GM12878 (cell line): ENCODE results near the gene CNN2. TPM values are rescaled to one million over a fixed set of nuclear protein-coding genes. Genes with fewer than 3 reads are reported as not detected.
A peak's percentile ranks its signal among the peaks of the same experiment; 100 is the strongest.

Experiments used
- ATAC-seq: fragments of 200-7000 bp; cut with Tn5 transposase; 3 replicates; pipeline ENCODE4 v1.9.1; 2020; ENCODE audit warnings: mild to moderate bottlenecking, moderate library complexity
- BruUV-seq: library from RNA; stranded (reverse); fragments of 400-500 nt; replicated peaks from 2 replicates; lab custom pipeline; 2021; lab: Mats Ljungman, UMichigan
- CTCF ChIA-PET: fragments of 300-600 bp; sonication (Branson Sonifier 250); formaldehyde crosslinking; extraction: SDS; loops from one replicate; lab custom pipeline; 2021; ENCODE audit warnings: inconsistent platforms; lab: Yijun Ruan, JAX
- POLR2A ChIA-PET: fragments of 350-600 bp; formaldehyde crosslinking; extraction: SDS; loops from one replicate; lab custom pipeline; 2021; ENCODE audit warnings: inconsistent platforms; lab: Charles Lee
- RAD21 ChIA-PET: fragments of 300-600 bp; sonication (Branson Sonifier 250); formaldehyde crosslinking; loops from one replicate; lab custom pipeline; 2023; ENCODE audit warnings: antibody characterized with exemption; ENCODE audit not compliant: unreplicated experiment; lab: Charles Lee
- SMC1A ChIA-PET: fragments of 300-600 bp; sonication (Branson Sonifier 250); formaldehyde crosslinking; loops from one replicate; lab custom pipeline; 2023; ENCODE audit not compliant: unreplicated experiment, uncharacterized antibody; lab: Charles Lee
- DNase-seq: peaks from one replicate; pipeline ENCODE4 v3.0.0-alpha.2; 2011; ENCODE audit warnings: low read depth, low spot score
- FAIRE-seq: peaks from 3 replicates; lab custom pipeline; 2011; peaks lifted over from hg19 to GRCh38; lab: Jason Lieb, UNC
- H2AFZ ChIP-seq: 2 replicates; pipeline ENCODE4 v1.6.0; 2011; ENCODE audit warnings: low read depth, low read length, control low read depth; ENCODE audit not compliant: control insufficient read depth
- H3K27ac ChIP-seq: 2 replicates; pipeline ENCODE4 v1.5.1; 2011; ENCODE audit warnings: control low read depth; ENCODE audit not compliant: control insufficient read depth, insufficient read depth
- H3K27me3 ChIP-seq, 2 experiments: replicated peaks in 1 of 2; 2 replicates each; pipeline versions ENCODE4 v1.6.0 to v1.6.1; 2011; ENCODE audit warnings: low read length in 1 of 2; ENCODE audit not compliant: control insufficient read depth in 2 of 2, insufficient read depth in 2 of 2
- H3K36me3 ChIP-seq, 2 experiments: 2 replicates each; pipeline ENCODE4 v1.5.1; 2011; ENCODE audit warnings: low read length in 1 of 2; ENCODE audit not compliant: control insufficient read depth in 2 of 2, insufficient read depth in 2 of 2
- H3K4me1 ChIP-seq: 2 replicates; pipeline ENCODE4 v1.6.1; 2011; ENCODE audit warnings: mild to moderate bottlenecking, low read length, moderate library complexity, mixed read lengths; ENCODE audit not compliant: control insufficient read depth, insufficient read depth
- H3K4me2 ChIP-seq: 2 replicates; pipeline ENCODE4 v1.6.0; 2011; ENCODE audit warnings: control low read depth; ENCODE audit not compliant: control insufficient read depth, insufficient read depth
- H3K4me3 ChIP-seq: fragments of 200-600 bp; sonication (generic); 2 replicates; pipeline ENCODE4 v1.5.1; 2016
- H3K79me2 ChIP-seq: 2 replicates; pipeline ENCODE4 v1.6.0; 2011; ENCODE audit warnings: low read length; ENCODE audit not compliant: control insufficient read depth, insufficient read depth
- H3K9ac ChIP-seq: 2 replicates; pipeline ENCODE4 v1.8.0; 2011; ENCODE audit warnings: low read length, control low read depth, mixed read lengths; ENCODE audit not compliant: control insufficient read depth, insufficient read depth
- H3K9me3 ChIP-seq: replicated peaks from 3 replicates; pipeline ENCODE4 v1.5.1; 2011; ENCODE audit warnings: mild to moderate bottlenecking, low read length; ENCODE audit not compliant: control insufficient read depth, insufficient read depth
- H4K20me1 ChIP-seq: 2 replicates; pipeline ENCODE4 v1.6.0; 2011; ENCODE audit not compliant: control insufficient read depth, insufficient read depth
- ATF7 ChIP-seq: fragments of 450-650 bp; IDR thresholded peaks from 2 replicates; pipeline ENCODE4 v1.6.1; 2016; ENCODE audit warnings: low read depth, mild to moderate bottlenecking
- BACH1 ChIP-seq: fragments of 450-650 bp; IDR thresholded peaks from 2 replicates; pipeline ENCODE4 v1.6.1; 2017; ENCODE audit warnings: mild to moderate bottlenecking, borderline replicate concordance
- CREM ChIP-seq: IDR thresholded peaks from 2 replicates; pipeline ENCODE4 v1.6.1; 2014; ENCODE audit warnings: antibody characterized with exemption, low read depth
- ELK1 ChIP-seq: IDR thresholded peaks from 2 replicates; pipeline ENCODE4 v1.6.1; 2012; ENCODE audit warnings: low read depth, low read length, improper control_type of control experiment
- ETV6 ChIP-seq, 2 experiments: fragments of 450-650 bp in 1 of 2; IDR thresholded peaks in 1 of 2; conservative IDR thresholded peaks in 1 of 2; 2 replicates each; pipeline ENCODE4 v1.6.1; 2014; ENCODE audit warnings: antibody characterized with exemption in 1 of 2, borderline replicate concordance in 1 of 2, low read depth in 1 of 2, mild to moderate bottlenecking in 1 of 2, moderate library complexity in 1 of 2
- FOXM1 ChIP-seq: IDR thresholded peaks from 2 replicates; pipeline ENCODE4 v1.6.1; 2012; ENCODE audit warnings: low read depth, mild to moderate bottlenecking, inconsistent platforms, low read length, moderate library complexity
- GABPA ChIP-seq: IDR thresholded peaks from 2 replicates; pipeline ENCODE4 v1.6.1; 2014; ENCODE audit warnings: antibody characterized with exemption, low read depth, mild to moderate bottlenecking, inconsistent platforms
- MEF2A ChIP-seq: IDR thresholded peaks from 2 replicates; pipeline ENCODE4 v1.6.1; 2011; ENCODE audit warnings: low read depth, mild to moderate bottlenecking, low read length, moderate library complexity; ENCODE audit not compliant: insufficient read depth
- MTA3 ChIP-seq: IDR thresholded peaks from 2 replicates; pipeline ENCODE4 v1.6.1; 2012; ENCODE audit warnings: low read length, inconsistent platforms, borderline replicate concordance
- NR2C2 ChIP-seq: IDR thresholded peaks from 2 replicates; pipeline ENCODE4 v1.6.1; 2011; ENCODE audit warnings: borderline replicate concordance, low read depth; ENCODE audit not compliant: control insufficient read depth, insufficient read length
- NRF1 ChIP-seq: conservative IDR thresholded peaks from 2 replicates; pipeline ENCODE4 v1.6.1; 2011; ENCODE audit warnings: mild to moderate bottlenecking, low read depth, low read length, improper control_type of control experiment
- POLR2AphosphoS5 ChIP-seq: IDR thresholded peaks from 2 replicates; pipeline ENCODE4 v1.6.1; 2011; ENCODE audit warnings: mild to moderate bottlenecking, low read length, inconsistent platforms
- RB1 ChIP-seq: fragments of 450-650 bp; formaldehyde crosslinking; IDR thresholded peaks from 2 replicates; pipeline ENCODE4 v1.6.1; 2017; ENCODE audit warnings: mild to moderate bottlenecking, borderline replicate concordance
- RELA ChIP-seq: fragments of 450-650 bp; IDR thresholded peaks from 2 replicates; pipeline ENCODE4 v1.8.0; 2014; ENCODE audit warnings: borderline replicate concordance; ENCODE audit not compliant: partially characterized antibody
- SMARCA5 ChIP-seq: fragments of 450-650 bp; IDR thresholded peaks from 2 replicates; pipeline ENCODE4 v1.6.1; 2017; ENCODE audit warnings: mild to moderate bottlenecking
- SMC3 ChIP-seq: IDR thresholded peaks from 2 replicates; pipeline ENCODE4 v1.6.1; 2011; ENCODE audit warnings: low read length, improper control_type of control experiment, borderline replicate concordance
- SUZ12 ChIP-seq: fragments of 200-600 bp; sonication (generic); IDR thresholded peaks from one replicate; pipeline ENCODE4 v1.6.1; 2018; ENCODE audit warnings: antibody characterized with exemption, mild to moderate bottlenecking; ENCODE audit not compliant: unreplicated experiment
- WGBS: methylation state at CpG from one replicate; pipeline ENCODE4 v1.1.6; 2016; ENCODE audit warnings: low lambda C conversion rate; ENCODE audit not compliant: insufficient replicate concordance, insufficient coverage; ENCODE audit errors: missing lambda C conversion rate; 5-methylcytosine and 5-hydroxymethylcytosine counted together
- in situ Hi-C: fragments of 300-500 bp; cut with MboI; formaldehyde crosslinking; loops from 9 replicates; pipeline ENCODE4 v1.14.3; 2018; ENCODE audit warnings: mixed read lengths
- intact Hi-C: fragments of 100-400 bp; cut with micrococcal nuclease; formaldehyde crosslinking; loops from one replicate; pipeline ENCODE4 v1.14.2; 2022; ENCODE audit not compliant: unreplicated experiment
- polyA plus RNA-seq, 11 experiments: library from polyadenylated mRNA; depleted of rRNA in 4 of 11; unstranded in 6 of 11; stranded (reverse) in 5 of 11; fragments of >200 nt; fragmentation: Nextera tagmentation in 4 of 11; fragmentation: Illumina TruSeq in 1 of 11; extraction: Ambion mirVana in 4 of 11; extraction: Trizol in 1 of 11; gene quantifications; 1 replicate in 1 of 11; 2 replicates in 10 of 11; pipeline versions ENCODE4 v1.2.1 to v1.2.3, GENCODE V29; 2011 to 2016; ENCODE audit warnings: inconsistent platforms in 2 of 11, missing spikeins in 2 of 11, low read depth in 1 of 11
- total RNA-seq, 4 experiments: library from RNA; depleted of rRNA in 3 of 4; stranded (reverse); fragments of >200 nt in 3 of 4; fragmentation: Illumina TruSeq in 1 of 4; extraction: Trizol in 1 of 4; gene quantifications; 2 replicates each; pipeline versions ENCODE4 v1.2.1 to v1.2.3, GENCODE V29; 2013 to 2021
- TF ChIP-seq, protein P1 (sequence below): fragments of 150-350 bp; IDR thresholded peaks from 2 replicates; pipeline ENCODE4 v1.6.1; 2014; ENCODE audit warnings: mild to moderate bottlenecking, low read depth, low read length
- TF ChIP-seq, protein P2 (sequence below): IDR thresholded peaks from 2 replicates; pipeline ENCODE4 v1.6.1; 2012; ENCODE audit warnings: low read depth, low read length, improper control_type of control experiment

CNN2 gene
- total and polyA plus RNA-seq, 10 of the 15 experiments (the other 5 are each of a cell fraction or from before 2014, with no cell fraction given), result 34.7 to 311 (median 172) TPM

DNA sequence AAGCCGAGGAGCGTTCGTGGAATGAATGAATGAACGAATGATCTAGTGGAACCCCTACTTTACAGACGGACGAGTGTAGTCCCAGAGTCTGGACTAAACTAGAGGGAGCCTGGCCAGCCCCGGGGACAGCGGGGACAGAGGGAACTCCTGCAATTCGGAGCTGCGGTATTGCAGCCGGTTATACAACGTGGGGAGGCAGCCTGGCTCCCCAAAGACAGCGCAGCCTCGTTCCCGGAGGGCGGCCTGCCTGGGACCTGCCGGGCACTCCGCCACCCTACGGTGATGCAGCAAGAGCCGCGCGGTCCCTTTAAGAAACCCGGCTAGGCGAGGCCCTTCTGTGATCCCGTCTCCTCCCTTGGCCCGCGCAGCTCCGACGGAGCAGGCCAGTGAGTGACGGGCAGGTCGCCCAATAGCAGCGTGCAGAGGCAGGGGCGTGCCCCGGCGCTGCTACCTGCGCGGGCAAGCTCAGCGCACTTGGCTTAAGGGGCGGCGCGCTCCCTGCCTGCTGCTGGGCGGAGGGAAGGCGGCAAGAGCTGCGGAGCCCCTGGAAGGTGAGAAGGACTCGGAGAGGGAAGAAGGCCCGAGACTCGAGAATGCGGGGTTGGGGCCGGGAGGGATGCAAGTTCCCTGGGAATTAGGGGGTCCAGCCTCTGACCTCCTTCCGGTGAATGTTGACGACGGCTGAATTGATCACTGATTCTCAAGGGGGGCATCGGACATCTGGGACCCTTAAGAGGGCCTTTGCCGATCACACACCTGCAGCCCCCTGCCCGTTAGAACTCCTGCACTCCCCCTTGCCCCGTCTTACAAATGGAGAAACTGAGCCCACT lies 13.5 kb downstream of the CNN2 start, which contains the start of gene ABCA7:
Gene ABCA7, plus strand, starts transcription at position 462 of the 830 bp plus-strand sequence. CDS start 1,255 bp downstream, outside the sequence.
- Histone ChIP-seq H3K36me3 (peaks cover 7 to 8% of the 10 kb centered on the region in 2 experiments; a peak in 3 of 4 replicates), H3K27me3 (no peaks in the 10 kb centered on the region), H4K20me1 (no peaks in the 10 kb centered on the region), H3K27ac (peak within 1 kb of the TSS; percentile 78), H3K9ac (peak within 1 kb of the TSS; percentile 81), H3K4me1 (peaks cover 38% of the 10 kb centered on the region), H3K79me2 (peaks cover 3% of the 10 kb centered on the region; the same call in 1 of the 2 replicates), H3K4me2 (peak within 1 kb of the TSS; percentile 73), H2AFZ (peak within 1 kb of the TSS; percentile 71), H3K9me3 (no peaks in the 10 kb centered on the region; the same call in 2 of the 3 replicates), H3K4me3 (peak within 1 kb of the TSS; percentile 79)
- POLR2A ChIA-PET, result interaction anchor here (0.6 to 6.3 kb wide), 9 partner anchors 9 to 147 kb away, joined by 3 to 83 read pairs (median 6); partner anchors contain the start of genes ARHGAP45, CNN2 and RNU6-2
- in situ Hi-C loops (no loop called here), intact Hi-C loops (loop anchor here (2.0 kb wide), 1 partner anchor 23 kb away; no protein-coding TSS in a partner anchor)
- DNase-seq (peak; percentile 93), FAIRE-seq (peak; percentile 98), ATAC-seq (peak; percentile 90)
- under 1% methylated on average over 51 of the region's 56 CpGs for WGBS
- RAD21 ChIA-PET, result interaction anchor here (0.8 to 4.5 kb wide), 6 partner anchors 12 to 92 kb away, joined by 3 to 39 read pairs (median 4); partner anchors contain the start of genes ARHGAP45 and CNN2
- SMC1A ChIA-PET, result interaction anchor here (1.3 to 5.9 kb wide), 5 partner anchors 12 to 63 kb away, joined by 3 to 22 read pairs (median 4); partner anchors contain the start of gene CNN2
- CTCF ChIA-PET, result interaction anchor here (0.9 to 2.3 kb wide), 5 partner anchors 18 to 229 kb away, joined by 3 to 10 read pairs (median 3); partner anchors contain the start of gene CIRBP
- BruUV-seq, result no TSS peak
- TF ChIP-seq NRF1, result peak; percentile 72
- no peak for TF ChIP-seq SMARCA5
- TF ChIP-seq MEF2A, result no peak
- TF ChIP-seq MTA3, result peak; percentile 45; the same call in 1 of the 2 replicates
- no peak for TF ChIP-seq GABPA
- TF ChIP-seq, protein P1, sequence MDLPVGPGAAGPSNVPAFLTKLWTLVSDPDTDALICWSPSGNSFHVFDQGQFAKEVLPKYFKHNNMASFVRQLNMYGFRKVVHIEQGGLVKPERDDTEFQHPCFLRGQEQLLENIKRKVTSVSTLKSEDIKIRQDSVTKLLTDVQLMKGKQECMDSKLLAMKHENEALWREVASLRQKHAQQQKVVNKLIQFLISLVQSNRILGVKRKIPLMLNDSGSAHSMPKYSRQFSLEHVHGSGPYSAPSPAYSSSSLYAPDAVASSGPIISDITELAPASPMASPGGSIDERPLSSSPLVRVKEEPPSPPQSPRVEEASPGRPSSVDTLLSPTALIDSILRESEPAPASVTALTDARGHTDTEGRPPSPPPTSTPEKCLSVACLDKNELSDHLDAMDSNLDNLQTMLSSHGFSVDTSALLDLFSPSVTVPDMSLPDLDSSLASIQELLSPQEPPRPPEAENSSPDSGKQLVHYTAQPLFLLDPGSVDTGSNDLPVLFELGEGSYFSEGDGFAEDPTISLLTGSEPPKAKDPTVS, result peak; percentile 17; the same call in 1 of the 2 replicates
- TF ChIP-seq CREM, result peak; percentile 67
- TF ChIP-seq POLR2AphosphoS5, result peak; percentile 29; the same call in 1 of the 2 replicates
- TF ChIP-seq ATF7, result no peak
- no peak for TF ChIP-seq FOXM1
- peak; percentile 88; the same call in 1 of the 2 replicates for TF ChIP-seq RB1
- TF ChIP-seq NR2C2, result no peak
- no peak; the same call in none of the 2 replicates for TF ChIP-seq BACH1
- TF ChIP-seq ETV6 (conservative IDR thresholded peaks at IDR 0.05 in 1 of 2, IDR thresholded peaks at IDR 0.05 in 1 of 2; ENCODE audit: borderline replicate concordance in 1 of 2, low read depth in 1 of 2), result no peak
- TF ChIP-seq ELK1, result no peak
- no peak for TF ChIP-seq SUZ12
- TF ChIP-seq, protein P2, sequence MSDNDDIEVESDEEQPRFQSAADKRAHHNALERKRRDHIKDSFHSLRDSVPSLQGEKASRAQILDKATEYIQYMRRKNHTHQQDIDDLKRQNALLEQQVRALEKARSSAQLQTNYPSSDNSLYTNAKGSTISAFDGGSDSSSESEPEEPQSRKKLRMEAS, result no peak; the same call in 1 of the 2 replicates
- TF ChIP-seq SMC3, result no peak
- peak; percentile 65 for TF ChIP-seq RELA
